IPS-18a (cell line): ENCODE results near the gene FASTKD3.
A peak's percentile ranks its signal among the peaks of the same experiment; 100 is the strongest.
"Not testable (repeated sequence)": the region's sequence is repeated elsewhere in the genome, so short reads cannot be mapped to it uniquely, and the experiment has no call there.

Experiments
- H3K27ac ChIP-seq: one replicate; pipeline ENCODE4 v1.5.1; 2013; ENCODE audit warnings: low read length
- H3K27me3 ChIP-seq: one replicate; pipeline ENCODE4 v1.6.1; 2013; ENCODE audit warnings: mild to moderate bottlenecking, low read length; ENCODE audit not compliant: control insufficient read depth, insufficient read depth
- H3K36me3 ChIP-seq: one replicate; pipeline ENCODE4 v1.6.1; 2013; ENCODE audit warnings: low read depth, low read length; ENCODE audit not compliant: control insufficient read depth
- H3K4me1 ChIP-seq: one replicate; pipeline ENCODE4 v1.6.1; 2013; ENCODE audit warnings: low read depth, low read length; ENCODE audit not compliant: control insufficient read depth
- H3K4me3 ChIP-seq: one replicate; pipeline ENCODE4 v1.5.1; 2013; ENCODE audit warnings: low read length
- H3K9ac ChIP-seq: one replicate; pipeline ENCODE4 v1.6.1; 2013; ENCODE audit warnings: mild to moderate bottlenecking, low read length, moderate library complexity
- H3K9me3 ChIP-seq: one replicate; pipeline ENCODE4 v1.6.1; 2013; ENCODE audit warnings: low read depth, low read length; ENCODE audit not compliant: control insufficient read depth

FASTKD3 gene

DNA sequence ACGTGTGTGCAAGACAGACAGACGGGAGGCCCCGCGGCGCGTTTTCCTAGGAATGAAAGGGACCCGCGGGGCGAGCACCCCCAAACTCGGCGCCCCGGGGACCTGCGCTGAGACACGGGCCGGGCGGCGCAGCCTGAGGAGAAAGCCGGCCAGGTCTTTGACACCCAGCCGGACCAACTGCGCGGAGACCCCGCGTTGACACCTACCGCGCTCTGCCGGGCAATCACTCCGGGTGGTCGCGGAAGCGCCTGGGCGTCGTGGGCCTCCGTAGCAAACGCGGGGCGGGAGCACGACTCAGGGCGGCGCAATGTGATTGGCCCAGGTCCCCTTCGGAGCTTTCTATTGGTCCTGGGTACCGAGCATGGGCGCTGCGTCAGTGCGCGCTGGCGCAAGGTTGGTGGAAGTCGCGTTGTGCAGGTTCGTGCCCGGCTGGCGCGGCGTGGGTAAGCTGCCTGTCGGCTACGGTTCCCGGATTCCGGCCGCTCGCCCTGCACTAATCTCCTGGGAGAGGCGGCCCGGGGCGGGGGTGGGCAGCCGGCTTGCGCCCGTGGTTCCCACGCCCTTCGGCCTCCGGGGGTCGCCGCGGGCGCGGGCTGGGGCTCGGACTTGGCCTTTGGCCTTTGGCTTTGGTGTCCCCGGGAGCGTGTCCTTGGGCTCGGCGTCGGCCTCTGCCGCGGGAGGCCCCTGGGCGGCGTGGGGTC, at the start of gene FASTKD3, which contains the start of gene MTRR:
Gene FASTKD3, minus strand, starts transcription at position 259 of the 701 bp plus-strand sequence. CDS start 948 bp downstream, outside the sequence.
Gene MTRR, plus strand, starts transcription at position 376 of the 701 bp plus-strand sequence. CDS start 1,647 bp downstream, outside the sequence.
- no peaks in the 10 kb centered on the region for H3K27me3 ChIP-seq
- peaks cover 28% of the 10 kb centered on the region for H3K36me3 ChIP-seq
- H3K4me3 ChIP-seq: peak within 1 kb of the TSS; percentile 60
- H3K9me3 ChIP-seq: no peaks in the 10 kb centered on the region
- no peak within 1 kb of the TSS for H3K27ac ChIP-seq
- peaks cover 9% of the 10 kb centered on the region for H3K4me1 ChIP-seq
- peak within 1 kb of the TSS; percentile 68 for H3K9ac ChIP-seq

GRCh38 chr5:7917130-7918123, 48.6 kb upstream of the FASTKD3 start:
- H3K4me3 ChIP-seq: no peak overlapping the region
- no peaks in the 10 kb centered on the region for H3K4me1 ChIP-seq
- H3K36me3 ChIP-seq: no peaks in the 10 kb centered on the region
- H3K9me3 ChIP-seq: peaks cover 3% of the 10 kb centered on the region
- H3K27ac ChIP-seq: no peak overlapping the region
- no peaks in the 10 kb centered on the region for H3K27me3 ChIP-seq
- no peak overlapping the region for H3K9ac ChIP-seq

- Histone ChIP-seq H3K4me1 (no peaks in the 10 kb centered on the region), H3K9me3 (peaks cover 3% of the 10 kb centered on the region), H3K9ac (no peak overlapping the region), H3K27ac (no peak overlapping the region), H3K36me3 (no peaks in the 10 kb centered on the region), H3K27me3 (no peaks in the 10 kb centered on the region), H3K4me3 (no peak overlapping the region)
Measured at GRCh38 chr5:7916171-7916804, 47.5 kb upstream of the FASTKD3 start.

GRCh38 chr5:7911429-7911771, 42.6 kb upstream of the FASTKD3 start:
- H3K27me3 ChIP-seq, H3K4me3 ChIP-seq, H3K27ac ChIP-seq, H3K4me1 ChIP-seq, H3K9ac ChIP-seq, H3K36me3 ChIP-seq, H3K9me3 ChIP-seq: not testable (repeated sequence)

DNA sequence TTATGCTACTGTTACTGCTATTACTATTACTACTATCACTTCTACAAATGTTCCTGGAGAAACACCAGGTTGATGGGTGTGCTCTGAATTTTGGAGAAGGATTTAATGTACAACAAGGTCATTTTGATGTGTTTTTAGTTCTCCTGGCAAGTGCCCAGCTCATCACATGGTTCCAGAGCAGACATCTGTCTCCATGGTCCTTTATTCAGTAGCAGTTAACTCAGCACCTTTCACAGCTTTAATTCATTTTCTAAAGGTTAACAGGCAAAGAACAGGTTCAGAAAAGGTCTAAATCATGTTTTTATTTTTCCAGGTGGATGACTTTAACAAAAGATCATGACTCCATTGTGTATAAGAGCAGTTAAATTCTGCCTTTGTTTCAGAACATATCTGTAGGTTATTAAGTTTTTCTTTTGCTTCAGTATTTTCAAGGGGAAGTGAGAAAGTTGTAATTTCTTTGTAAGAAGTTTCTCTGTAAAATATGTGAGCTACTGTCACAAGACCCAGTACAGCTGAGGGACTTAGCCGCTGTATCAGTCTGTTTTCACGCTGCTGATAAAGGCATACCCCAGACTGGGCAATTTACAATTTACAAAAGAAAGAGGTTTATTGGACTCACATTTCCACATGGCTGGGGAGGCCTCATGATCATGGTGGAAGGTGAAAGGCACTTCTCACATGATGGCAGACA, 42.1 kb upstream of the FASTKD3 start:
- Histone ChIP-seq H3K27ac (no peak overlapping the region), H3K4me3 (no peak overlapping the region)

DNA sequence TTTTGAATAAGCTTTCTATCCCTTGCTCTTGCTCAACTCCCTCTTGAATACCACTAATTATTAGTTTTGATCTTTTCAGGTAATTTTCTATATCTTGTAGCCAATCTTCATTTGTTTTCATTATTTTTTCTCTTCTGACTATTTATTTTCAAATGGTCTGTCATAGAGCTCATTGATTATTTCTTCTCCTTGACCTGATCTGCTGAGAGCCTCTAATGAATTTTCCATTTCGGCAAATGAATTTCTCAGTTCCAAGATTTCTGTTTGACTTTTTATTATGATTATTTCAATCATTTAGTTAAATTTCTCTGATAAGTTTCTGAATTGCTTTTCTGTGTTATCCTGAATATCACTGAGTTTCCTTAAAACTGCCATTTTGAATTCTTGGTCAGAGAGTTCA, 39.5 kb upstream of the FASTKD3 start:
- Histone ChIP-seq H3K9ac (no peak overlapping the region), H3K4me3 (no peak overlapping the region), H3K36me3 (peaks cover 4% of the 10 kb centered on the region), H3K27me3 (no peaks in the 10 kb centered on the region), H3K27ac (no peak overlapping the region), H3K9me3 (no peaks in the 10 kb centered on the region), H3K4me1 (no peaks in the 10 kb centered on the region)

More for the DNA sequence above, 42.1 kb upstream of the FASTKD3 start:
- H3K27me3 ChIP-seq: no peaks in the 10 kb centered on the region
- H3K9ac ChIP-seq: no peak overlapping the region
- H3K36me3 ChIP-seq: peaks cover 3% of the 10 kb centered on the region
- no peaks in the 10 kb centered on the region for H3K9me3 ChIP-seq
- H3K4me1 ChIP-seq: no peaks in the 10 kb centered on the region

DNA sequence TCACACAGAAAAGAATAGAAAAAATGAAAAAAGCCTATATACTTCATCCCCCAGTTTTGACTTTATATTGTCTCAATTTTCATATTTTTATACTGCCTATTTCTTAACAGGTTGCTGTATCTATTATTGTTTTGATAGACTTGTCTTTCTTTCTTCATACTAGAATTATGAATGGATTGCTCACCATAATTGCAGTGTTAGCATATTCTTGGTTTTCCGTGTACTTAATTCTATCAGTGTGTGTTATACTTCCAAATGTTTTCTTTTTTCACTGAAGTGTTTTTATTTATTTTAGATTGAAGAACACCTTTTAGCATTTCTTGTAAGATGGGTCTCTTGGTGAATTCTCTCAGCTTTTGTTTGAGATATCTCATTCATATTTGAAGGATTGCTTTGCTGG, 38.8 kb upstream of the FASTKD3 start:
- H3K4me1 ChIP-seq: no peaks in the 10 kb centered on the region
- no peaks in the 10 kb centered on the region for H3K27me3 ChIP-seq
- no peak overlapping the region for H3K27ac ChIP-seq
- H3K9ac ChIP-seq: no peak overlapping the region
- H3K9me3 ChIP-seq: no peaks in the 10 kb centered on the region
- H3K4me3 ChIP-seq: no peak overlapping the region
- peaks cover 4% of the 10 kb centered on the region for H3K36me3 ChIP-seq

DNA sequence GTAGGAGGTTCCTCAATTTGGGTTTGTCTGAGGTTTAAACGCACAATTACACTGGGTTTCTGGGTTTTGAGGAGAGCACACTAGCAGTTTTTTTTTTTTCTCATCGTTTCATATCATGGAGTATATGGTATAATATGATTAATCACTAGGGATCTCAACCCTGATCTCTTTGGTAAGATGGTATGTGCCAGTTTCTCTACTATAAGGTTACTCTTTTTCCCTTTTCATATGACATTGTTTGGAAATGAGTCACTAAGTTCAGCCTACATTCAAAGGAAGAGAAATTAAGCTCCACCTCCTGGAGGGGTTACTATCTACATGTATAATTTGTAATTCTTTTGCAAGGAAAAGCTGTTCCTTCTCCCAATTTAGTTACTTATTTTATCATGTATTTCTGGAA, 35.3 kb upstream of the FASTKD3 start:
- H3K4me1 ChIP-seq: no peaks in the 10 kb centered on the region
- no peaks in the 10 kb centered on the region for H3K27me3 ChIP-seq
- no peak overlapping the region for H3K27ac ChIP-seq
- H3K36me3 ChIP-seq: peaks cover 32% of the 10 kb centered on the region
- no peak overlapping the region for H3K9ac ChIP-seq
- no peaks in the 10 kb centered on the region for H3K9me3 ChIP-seq
- no peak overlapping the region for H3K4me3 ChIP-seq

- Histone ChIP-seq H3K27ac (no peak overlapping the region), H3K36me3 (peaks cover 44% of the 10 kb centered on the region)
Measured at GRCh38 chr5:7902666-7903625, 34.1 kb upstream of the FASTKD3 start.

DNA sequence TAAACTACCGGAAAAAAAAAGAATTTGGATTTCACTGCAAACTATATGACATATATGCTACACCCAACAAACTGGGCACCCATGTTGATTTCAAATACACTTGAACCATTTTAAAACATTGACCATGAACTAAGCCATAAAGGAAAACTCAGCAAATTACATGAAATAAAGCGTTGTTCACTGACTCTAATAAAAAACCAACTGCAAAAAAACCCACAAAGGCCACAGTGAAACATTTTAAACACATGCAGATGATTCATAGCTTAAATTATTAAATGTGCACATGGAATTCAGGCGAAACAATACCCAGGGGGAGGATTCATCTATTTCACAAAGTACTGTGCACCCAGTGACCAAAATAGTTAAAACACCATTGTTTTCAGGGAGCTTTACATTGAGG, 33.4 kb upstream of the FASTKD3 start:
- peaks cover 52% of the 10 kb centered on the region for H3K36me3 ChIP-seq
- no peaks in the 10 kb centered on the region for H3K27me3 ChIP-seq
- no peaks in the 10 kb centered on the region for H3K9me3 ChIP-seq
- H3K4me1 ChIP-seq: no peaks in the 10 kb centered on the region
- H3K27ac ChIP-seq: no peak overlapping the region
- no peak overlapping the region for H3K9ac ChIP-seq
- no peak overlapping the region for H3K4me3 ChIP-seq

More at GRCh38 chr5:7902666-7903625, 34.1 kb upstream of the FASTKD3 start:
- no peak overlapping the region for H3K4me3 ChIP-seq
- H3K27me3 ChIP-seq: no peaks in the 10 kb centered on the region
- H3K4me1 ChIP-seq: no peaks in the 10 kb centered on the region
- H3K9ac ChIP-seq: no peak overlapping the region
- H3K9me3 ChIP-seq: no peaks in the 10 kb centered on the region
